ENCODE results near the gene MAP3K4. TPM values are rescaled to one million over a fixed set of nuclear protein-coding genes. Genes with fewer than 3 reads are reported as not detected.

The MAP3K4 gene
- total RNA-seq, 1 experiment from 2014 or later, result 54.3 TPM

GRCh38 chr6:161088676-161089328 is 97.2 kb downstream of the MAP3K4 start:
- H4K91ac ChIP-seq (ENCODE audit: insufficient read length, low read depth, low read length), result no peak overlapping the region
- Mint-ChIP-seq H3K4me3 (no peak overlapping the region), H3K4me1 (no peaks in the 10 kb centered on the region), H3K36me3 (ENCODE audit: insufficient read depth in 1 of 3, low read depth in 3 of 3) (peaks cover 26 to 62% (median 54%) of the 10 kb centered on the region in 3 experiments; a peak in 6 of 7 replicates), H3K9me3 (no peaks in the 10 kb centered on the region), H3K27ac (no peak overlapping the region), H3K27me3 (ENCODE audit: low read depth) (no peaks in the 10 kb centered on the region)
- H2BK15ac ChIP-seq (ENCODE audit: low read depth, low read length), result no peak overlapping the region
- no peaks in the 10 kb centered on the region for H3K23me2 ChIP-seq (ENCODE audit: insufficient read length, low read depth, low read length, poor library complexity, severe bottlenecking)
- no peak overlapping the region for H2BK120ac ChIP-seq (ENCODE audit: low read depth, low read length, poor library complexity, severe bottlenecking)
- no peak overlapping the region for H4K5ac ChIP-seq (ENCODE audit: insufficient read length, low read depth, low read length)
- H3K27ac ChIP-seq (ENCODE audit: insufficient read length, low read depth, low read length), result no peak overlapping the region
- H3K79me1 ChIP-seq (ENCODE audit: insufficient read depth, low read depth, low read length, poor library complexity, severe bottlenecking), result no peaks in the 10 kb centered on the region
- H4K20me1 ChIP-seq (ENCODE audit: control insufficient read depth, insufficient read depth, insufficient read length), result no peaks in the 10 kb centered on the region
- no peak overlapping the region for H3K14ac ChIP-seq (ENCODE audit: insufficient read depth, low read length)
- no peaks in the 10 kb centered on the region for H3K4me1 ChIP-seq (ENCODE audit: insufficient read depth, low read length)
- H3K27me3 ChIP-seq (ENCODE audit: insufficient read depth, low read length), result no peaks in the 10 kb centered on the region
- no peak overlapping the region for H3K18ac ChIP-seq (ENCODE audit: insufficient read length, low read depth, low read length)
- H2BK20ac ChIP-seq (ENCODE audit: low read depth, low read length, poor library complexity, severe bottlenecking), result no peak overlapping the region
- no peak overlapping the region for H3K4ac ChIP-seq (ENCODE audit: low read depth, low read length)
- no peak overlapping the region for H2BK5ac ChIP-seq (ENCODE audit: insufficient read length, low read length)
- H2BK12ac ChIP-seq (ENCODE audit: insufficient read length, low read depth, low read length), result no peak overlapping the region
- no peaks in the 10 kb centered on the region for H3K79me2 ChIP-seq (ENCODE audit: insufficient read depth, low read length)
- H3T11ph ChIP-seq (ENCODE audit: low read length), result no peak overlapping the region
- no peak overlapping the region for H3K23ac ChIP-seq (ENCODE audit: insufficient read length, low read depth, low read length)
- H3K56ac ChIP-seq (ENCODE audit: insufficient read length, low read depth, low read length), result no peak overlapping the region
- no peak overlapping the region for H2AFZ ChIP-seq (ENCODE audit: low read length)
- H3K4me2 ChIP-seq (ENCODE audit: insufficient read depth, insufficient read length, low read length), result no peak overlapping the region
- H3K9ac ChIP-seq (ENCODE audit: extremely low read depth, insufficient read length, low read length), result no peak overlapping the region
- H2AK5ac ChIP-seq (ENCODE audit: insufficient read length, low read length), result no peak overlapping the region
- no CpG with 5 or more reads among the region's 2 CpGs for WGBS (ENCODE audit: extremely low coverage, insufficient read length, low lambda C conversion rate)
- H4K8ac ChIP-seq (replicated peaks; ENCODE audit: insufficient read length, low read depth, low read length), result no peak overlapping the region
- TF ChIP-seq CTCF (conservative IDR thresholded peaks at IDR 0.05), result no peak
- no peak for DNase-seq
- no peaks in the 10 kb centered on the region for H3K9me3 ChIP-seq (ENCODE audit: control insufficient read depth, low read depth, low read length)
